GM12878 (cell line): ENCODE results near the gene MAGEA9. TPM values are rescaled to one million over a fixed set of nuclear protein-coding genes. Genes with fewer than 3 reads are reported as not detected.

Source experiments
- ATF2 ChIP-seq: IDR thresholded peaks from 2 replicates; pipeline ENCODE4 v1.6.1; 2012; ENCODE audit warnings: low read length, inconsistent platforms
- BCL11A ChIP-seq: IDR thresholded peaks from 2 replicates; pipeline ENCODE4 v1.6.1; 2011; ENCODE audit warnings: low read depth, low read length
- BHLHE40 ChIP-seq, 2 experiments: fragments of 450-650 bp in 1 of 2; IDR thresholded peaks; 2 replicates each; pipeline ENCODE4 v1.6.1; 2011 to 2017; ENCODE audit warnings: low read depth in 2 of 2, borderline replicate concordance in 1 of 2, improper control_type of control experiment in 1 of 2, low read length in 1 of 2, mild to moderate bottlenecking in 1 of 2
- E2F8 ChIP-seq: fragments of 450-650 bp; IDR thresholded peaks from 2 replicates; pipeline ENCODE4 v1.6.1; 2018; ENCODE audit warnings: mild to moderate bottlenecking, low read depth, moderate library complexity; ENCODE audit not compliant: partially characterized antibody
- EED ChIP-seq: sonication (generic); IDR thresholded peaks from 2 replicates; pipeline ENCODE4 v1.6.1; 2016; ENCODE audit warnings: antibody characterized with exemption, low read depth
- GATAD2B ChIP-seq: fragments of 450-650 bp; conservative IDR thresholded peaks from 2 replicates; pipeline ENCODE4 v1.6.1; 2017; ENCODE audit warnings: low read depth, mild to moderate bottlenecking, moderate library complexity
- HDGF ChIP-seq: fragments of 450-650 bp; IDR thresholded peaks from 2 replicates; pipeline ENCODE4 v1.6.1; 2016; ENCODE audit warnings: antibody characterized with exemption
- MYC ChIP-seq: IDR thresholded peaks from 2 replicates; pipeline ENCODE4 v1.6.1; 2011; ENCODE audit warnings: mild to moderate bottlenecking, low read length, moderate library complexity, inconsistent platforms; ENCODE audit not compliant: insufficient read depth, insufficient replicate concordance, insufficient read length, severe bottlenecking
- NFIC ChIP-seq: IDR thresholded peaks from 2 replicates; pipeline ENCODE4 v1.6.1; 2012; ENCODE audit warnings: low read depth, mild to moderate bottlenecking, inconsistent platforms, low read length, moderate library complexity
- NR2C1 ChIP-seq: fragments of 450-650 bp; IDR thresholded peaks from 2 replicates; pipeline ENCODE4 v1.6.1; 2017; ENCODE audit warnings: antibody characterized with exemption, mild to moderate bottlenecking, moderate library complexity
- NR2F1 ChIP-seq: fragments of 450-650 bp; conservative IDR thresholded peaks from 2 replicates; pipeline ENCODE4 v1.6.1; 2017; ENCODE audit warnings: mild to moderate bottlenecking
- PAX5 ChIP-seq: IDR thresholded peaks from 2 replicates; pipeline ENCODE4 v1.6.1; 2011; ENCODE audit warnings: low read depth, low read length, borderline replicate concordance
- PML ChIP-seq: IDR thresholded peaks from 2 replicates; pipeline ENCODE4 v1.6.1; 2012; ENCODE audit warnings: low read length, inconsistent platforms
- REST ChIP-seq: IDR thresholded peaks from 2 replicates; pipeline ENCODE4 v1.6.1; 2012; ENCODE audit warnings: mild to moderate bottlenecking, low read depth, low read length
- ZNF687 ChIP-seq: fragments of 450-650 bp; IDR thresholded peaks from 2 replicates; pipeline ENCODE4 v1.6.1; 2017; ENCODE audit warnings: mild to moderate bottlenecking, moderate library complexity
- polyA plus RNA-seq, 11 experiments: library from polyadenylated mRNA; depleted of rRNA in 4 of 11; unstranded in 6 of 11; stranded (reverse) in 5 of 11; fragments of >200 nt; fragmentation: Nextera tagmentation in 4 of 11; fragmentation: Illumina TruSeq in 1 of 11; extraction: Ambion mirVana in 4 of 11; extraction: Trizol in 1 of 11; gene quantifications; 1 replicate in 1 of 11; 2 replicates in 10 of 11; pipeline versions ENCODE4 v1.2.1 to v1.2.3, GENCODE V29; 2011 to 2016; ENCODE audit warnings: inconsistent platforms in 2 of 11, missing spikeins in 2 of 11, low read depth in 1 of 11
- total RNA-seq, 4 experiments: library from RNA; depleted of rRNA in 3 of 4; stranded (reverse); fragments of >200 nt in 3 of 4; fragmentation: Illumina TruSeq in 1 of 4; extraction: Trizol in 1 of 4; gene quantifications; 2 replicates each; pipeline versions ENCODE4 v1.2.1 to v1.2.3, GENCODE V29; 2013 to 2021

MAGEA9 gene
- total and polyA plus RNA-seq, 10 of the 15 experiments (the other 5 are each of a cell fraction or from before 2014, with no cell fraction given): not detected

- TF ChIP-seq ZNF687 (0 out of 2 replicates have a peak, but pooled peaks have one; percentile 38), BHLHE40 (IDR thresholded peaks at IDR 0.05; ENCODE audit: borderline replicate concordance in 1 of 2, low read depth in 2 of 2, low read length in 1 of 2) (peak in 1 of 2 experiments; percentile 12; a peak in 1 of 4 replicates), HDGF (no peak), PAX5 (0 out of 2 replicates have a peak, but pooled peaks have one; percentile 25), BCL11A (no peak), REST (no peak), E2F8 (no peak), NFIC (peak; percentile 79), NR2F1 (0 out of 2 replicates have a peak, but pooled peaks have one; percentile 33), EED (peak; percentile 72), MYC (no peak), GATAD2B (peak; percentile 51), NR2C1 (no peak), PML (no peak), ATF2 (peak; percentile 69)
These were observed 17.5 kb downstream of the MAGEA9 start (continued) for GRCh38 chrX:149799095-149799714.
